SIG-M5 treated with dmso at 0.1 percent for 504 hours (cell line): ENCODE data around the gene EYA2.
A peak's percentile ranks its signal among the peaks of the same experiment; 100 is the strongest.

Experiments
- DNase-seq: peaks from one replicate; lab custom pipeline; 2025; ENCODE audit not compliant: unreplicated experiment; lab: John Stamatoyannopoulos, UW

The EYA2 gene

GRCh38 chr20:47216819-47217410, 322.3 kb downstream of the EYA2 start:
- DNase-seq: no peak

- no peak for DNase-seq
Measured at GRCh38 chr20:47217482-47218446, 323.1 kb downstream of the EYA2 start.

- peak; percentile 67 for DNase-seq
Measured at GRCh38 chr20:47220161-47220582, 325.5 kb downstream of the EYA2 start.

GRCh38 chr20:47221036-47221625, 326.5 kb downstream of the EYA2 start:
- no peak for DNase-seq

GRCh38 chr20:47222468-47223119, 328.0 kb downstream of the EYA2 start:
- no peak for DNase-seq

GRCh38 chr20:47223896-47224295, 329.3 kb downstream of the EYA2 start:
- no peak for DNase-seq

- no peak for DNase-seq
Measured at GRCh38 chr20:47224300-47224791, 329.7 kb downstream of the EYA2 start.

GRCh38 chr20:47224857-47225256, 330.2 kb downstream of the EYA2 start:
- DNase-seq: no peak

GRCh38 chr20:47225458-47225857, 330.8 kb downstream of the EYA2 start:
- DNase-seq: no peak

GRCh38 chr20:47227119-47227518, 332.5 kb downstream of the EYA2 start:
- no peak for DNase-seq

GRCh38 chr20:47227576-47227975, 332.9 kb downstream of the EYA2 start:
- DNase-seq: no peak

- DNase-seq: no peak
Measured at GRCh38 chr20:47228654-47229053, 334.0 kb downstream of the EYA2 start.

- no peak for DNase-seq
Measured at GRCh38 chr20:47230811-47231256, 336.2 kb downstream of the EYA2 start.

GRCh38 chr20:47231382-47232039, 336.9 kb downstream of the EYA2 start:
- no peak for DNase-seq

- DNase-seq: no peak
Measured at GRCh38 chr20:47232518-47232917, 337.9 kb downstream of the EYA2 start.

GRCh38 chr20:47233333-47234188, 338.9 kb downstream of the EYA2 start:
- no peak for DNase-seq

- DNase-seq: no peak
Measured at GRCh38 chr20:47235111-47235510, 340.5 kb downstream of the EYA2 start.

GRCh38 chr20:47235853-47236638, 341.4 kb downstream of the EYA2 start:
- no peak for DNase-seq

GRCh38 chr20:47236639-47236900, 341.9 kb downstream of the EYA2 start:
- no peak for DNase-seq
